Loucy (cell line): Measurements from ENCODE around the gene TSHZ2.

Experiments
- H2AFZ ChIP-seq: fragments of 200-600 bp; sonication (generic); 2 replicates; pipeline ENCODE4 v1.6.0; 2016; ENCODE audit warnings: antibody characterized with exemption, mild to moderate bottlenecking, low read length, moderate library complexity
- H3F3A ChIP-seq: fragments of 200-600 bp; 2 replicates; pipeline ENCODE4 v1.6.0; 2016; ENCODE audit warnings: antibody characterized with exemption, low read depth, mild to moderate bottlenecking
- H3K27me3 ChIP-seq: fragments of 200-600 bp; sonication (generic); 2 replicates; pipeline ENCODE4 v1.6.1; 2014; ENCODE audit warnings: low read length, mild to moderate bottlenecking; ENCODE audit not compliant: insufficient read depth, poor library complexity, severe bottlenecking
- H3K36me3 ChIP-seq: fragments of 200-600 bp; sonication (generic); 2 replicates; pipeline ENCODE4 v1.6.1; 2016; ENCODE audit warnings: low read length; ENCODE audit not compliant: insufficient read depth
- H3K4me1 ChIP-seq: fragments of 200-600 bp; sonication (generic); 2 replicates; pipeline ENCODE4 v1.5.1; 2014; ENCODE audit warnings: low read length, mild to moderate bottlenecking; ENCODE audit not compliant: insufficient read depth, poor library complexity, severe bottlenecking
- H3K4me2 ChIP-seq: fragments of 200-600 bp; sonication (generic); 2 replicates; pipeline ENCODE4 v1.6.0; 2014; ENCODE audit warnings: antibody characterized with exemption, low read length, low read depth, mild to moderate bottlenecking; ENCODE audit not compliant: poor library complexity, severe bottlenecking
- H3K4me3 ChIP-seq: fragments of 200-600 bp; sonication (generic); 2 replicates; pipeline ENCODE4 v1.5.1; 2014; ENCODE audit warnings: low read length, mild to moderate bottlenecking, mixed read lengths; ENCODE audit not compliant: poor library complexity, severe bottlenecking
- H3K79me2 ChIP-seq: fragments of 200-600 bp; sonication (generic); 2 replicates; pipeline ENCODE4 v1.6.1; 2014; ENCODE audit warnings: low read length; ENCODE audit not compliant: insufficient read depth
- H3K9ac ChIP-seq: fragments of 200-600 bp; sonication (generic); 2 replicates; pipeline ENCODE4 v1.6.0; 2014; ENCODE audit warnings: mild to moderate bottlenecking, low read depth, low read length, moderate library complexity; ENCODE audit not compliant: poor library complexity, severe bottlenecking
- H3K9me2 ChIP-seq: fragments of 200-600 bp; sonication (generic); replicated peaks from 2 replicates; pipeline ENCODE4 v1.6.1; 2016; ENCODE audit warnings: low read depth, low read length, mixed read lengths
- H3K9me3 ChIP-seq: fragments of 200-600 bp; sonication (generic); 2 replicates; pipeline ENCODE4 v1.6.1; 2014; ENCODE audit warnings: mild to moderate bottlenecking, antibody characterized with exemption, low read length, low read depth; ENCODE audit not compliant: insufficient read depth
- H4K20me1 ChIP-seq: fragments of 200-600 bp; sonication (generic); 2 replicates; pipeline ENCODE4 v1.6.0; 2014; ENCODE audit warnings: antibody characterized with exemption, low read length, mild to moderate bottlenecking; ENCODE audit not compliant: insufficient read depth, poor library complexity, severe bottlenecking
- EZH2phosphoT487 ChIP-seq: fragments of 200-600 bp; IDR thresholded peaks from 2 replicates; pipeline ENCODE4 v1.6.1; 2018; ENCODE audit warnings: antibody characterized with exemption, mild to moderate bottlenecking, moderate library complexity, borderline replicate concordance
- TF ChIP-seq, protein P1 (sequence below): fragments of 200-600 bp; sonication (generic); conservative IDR thresholded peaks from 2 replicates; pipeline ENCODE4 v1.5.1; 2014; ENCODE audit warnings: mild to moderate bottlenecking, antibody characterized with exemption, low read length

TSHZ2 gene

GRCh38 chr20:53174454-53174853 is 202.3 kb downstream of the TSHZ2 start:
- Histone ChIP-seq H3K9me2 (no peaks in the 10 kb centered on the region), H3K4me2 (no peak overlapping the region), H3K9ac (no peak overlapping the region), H3K9me3 (no peaks in the 10 kb centered on the region), H3K27me3 (no peaks in the 10 kb centered on the region), H3K4me3 (no peak overlapping the region), H4K20me1 (no peaks in the 10 kb centered on the region), H3F3A (no peaks in the 10 kb centered on the region), H2AFZ (no peak overlapping the region), H3K4me1 (no peaks in the 10 kb centered on the region), H3K36me3 (no peaks in the 10 kb centered on the region), H3K79me2 (no peaks in the 10 kb centered on the region)
- no peak for TF ChIP-seq EZH2phosphoT487
- TF ChIP-seq, protein P1, sequence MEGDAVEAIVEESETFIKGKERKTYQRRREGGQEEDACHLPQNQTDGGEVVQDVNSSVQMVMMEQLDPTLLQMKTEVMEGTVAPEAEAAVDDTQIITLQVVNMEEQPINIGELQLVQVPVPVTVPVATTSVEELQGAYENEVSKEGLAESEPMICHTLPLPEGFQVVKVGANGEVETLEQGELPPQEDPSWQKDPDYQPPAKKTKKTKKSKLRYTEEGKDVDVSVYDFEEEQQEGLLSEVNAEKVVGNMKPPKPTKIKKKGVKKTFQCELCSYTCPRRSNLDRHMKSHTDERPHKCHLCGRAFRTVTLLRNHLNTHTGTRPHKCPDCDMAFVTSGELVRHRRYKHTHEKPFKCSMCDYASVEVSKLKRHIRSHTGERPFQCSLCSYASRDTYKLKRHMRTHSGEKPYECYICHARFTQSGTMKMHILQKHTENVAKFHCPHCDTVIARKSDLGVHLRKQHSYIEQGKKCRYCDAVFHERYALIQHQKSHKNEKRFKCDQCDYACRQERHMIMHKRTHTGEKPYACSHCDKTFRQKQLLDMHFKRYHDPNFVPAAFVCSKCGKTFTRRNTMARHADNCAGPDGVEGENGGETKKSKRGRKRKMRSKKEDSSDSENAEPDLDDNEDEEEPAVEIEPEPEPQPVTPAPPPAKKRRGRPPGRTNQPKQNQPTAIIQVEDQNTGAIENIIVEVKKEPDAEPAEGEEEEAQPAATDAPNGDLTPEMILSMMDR: no peak

GRCh38 chr20:53175135-53175780 is 203.1 kb downstream of the TSHZ2 start:
- H3F3A ChIP-seq: no peaks in the 10 kb centered on the region
- no peaks in the 10 kb centered on the region for H4K20me1 ChIP-seq
- no peaks in the 10 kb centered on the region for H3K9me2 ChIP-seq
- H3K4me3 ChIP-seq: no peak overlapping the region
- H3K4me1 ChIP-seq: no peaks in the 10 kb centered on the region
- no peak overlapping the region for H2AFZ ChIP-seq
- no peaks in the 10 kb centered on the region for H3K9me3 ChIP-seq
- no peaks in the 10 kb centered on the region for H3K36me3 ChIP-seq
- no peaks in the 10 kb centered on the region for H3K79me2 ChIP-seq
- TF ChIP-seq, protein P1: no peak
- no peak for TF ChIP-seq EZH2phosphoT487
- no peaks in the 10 kb centered on the region for H3K27me3 ChIP-seq
- H3K9ac ChIP-seq: no peak overlapping the region
- no peak overlapping the region for H3K4me2 ChIP-seq

- Histone ChIP-seq H2AFZ (no peak overlapping the region), H3K4me2 (no peak overlapping the region), H3K27me3 (no peaks in the 10 kb centered on the region), H3K4me3 (no peak overlapping the region), H3K36me3 (no peaks in the 10 kb centered on the region), H3F3A (no peaks in the 10 kb centered on the region), H3K9me3 (no peaks in the 10 kb centered on the region), H3K4me1 (no peaks in the 10 kb centered on the region), H4K20me1 (no peaks in the 10 kb centered on the region), H3K79me2 (no peaks in the 10 kb centered on the region), H3K9ac (no peak overlapping the region), H3K9me2 (no peaks in the 10 kb centered on the region)
- TF ChIP-seq, protein P1: no peak
Observed at GRCh38 chr20:53176134-53176533, 204.0 kb downstream of the TSHZ2 start.
